LHCN-M2 (cell line): Measurements from ENCODE around the gene TYW1B. TPM values are rescaled to one million over a fixed set of nuclear protein-coding genes. Genes with fewer than 3 reads are reported as not detected.
A peak's percentile ranks its signal among the peaks of the same experiment; 100 is the strongest.
"Not testable (repeated sequence)": the region's sequence is repeated elsewhere in the genome, so short reads cannot be mapped to it uniquely, and the experiment has no call there.

Source experiments
- DNase-seq: peaks from one replicate; pipeline ENCODE4 v3.0.0-alpha.2; 2012; ENCODE audit warnings: low read depth
- total RNA-seq: library from RNA; depleted of rRNA; stranded (reverse); fragments of >200 nt; gene quantifications from 2 replicates; pipeline ENCODE4 v1.2.3, GENCODE V29; 2014

The TYW1B gene
- total RNA-seq, 1 experiment from 2014 or later: 1.5 TPM

- DNase-seq: not testable (repeated sequence)
Measured at GRCh38 chr7:72816370-72817157, 11.4 kb downstream of the TYW1B start.

GRCh38 chr7:72810437-72810836 is 17.6 kb downstream of the TYW1B start:
- not testable (repeated sequence) for DNase-seq

GRCh38 chr7:72808511-72808910 is 19.5 kb downstream of the TYW1B start:
- DNase-seq: not testable (repeated sequence)

- DNase-seq: not testable (repeated sequence)
Measured at GRCh38 chr7:72806851-72807250, 21.1 kb downstream of the TYW1B start.

- peak; percentile 98 for DNase-seq
Measured at GRCh38 chr7:72805526-72806494, 22.2 kb downstream of the TYW1B start.

- not testable (repeated sequence) for DNase-seq
Measured at GRCh38 chr7:72803778-72804177, 24.2 kb downstream of the TYW1B start.

GRCh38 chr7:72801564-72801963 is 26.4 kb downstream of the TYW1B start:
- DNase-seq: peak; percentile 65

- not testable (repeated sequence) for DNase-seq
Measured at GRCh38 chr7:72795401-72795800, 32.6 kb downstream of the TYW1B start.

GRCh38 chr7:72793791-72794190 is 34.2 kb downstream of the TYW1B start:
- DNase-seq: no peak

- DNase-seq: not testable (repeated sequence)
Measured at GRCh38 chr7:72790698-72791060, 37.3 kb downstream of the TYW1B start.

- DNase-seq: peak; percentile 62
Measured at GRCh38 chr7:72790048-72790697, 37.8 kb downstream of the TYW1B start.

GRCh38 chr7:72785166-72785955 is 42.6 kb downstream of the TYW1B start:
- peak; percentile 69 for DNase-seq

GRCh38 chr7:72783601-72784370 is 44.2 kb downstream of the TYW1B start:
- DNase-seq: peak; percentile 96

- DNase-seq: no peak
Measured at GRCh38 chr7:72781631-72782030, 46.4 kb downstream of the TYW1B start.

- DNase-seq: no peak
Measured at GRCh38 chr7:72781161-72781560, 46.8 kb downstream of the TYW1B start.

GRCh38 chr7:72780289-72780894 is 47.6 kb downstream of the TYW1B start:
- DNase-seq: peak; percentile 13

- DNase-seq: not testable (repeated sequence)
Measured at GRCh38 chr7:72777167-72777566, 50.8 kb downstream of the TYW1B start.

- DNase-seq: not testable (repeated sequence)
Measured at GRCh38 chr7:72772627-72773026, 55.4 kb downstream of the TYW1B start.

- DNase-seq: not testable (repeated sequence)
Measured at GRCh38 chr7:72766994-72767393, 61.0 kb downstream of the TYW1B start.

- DNase-seq: no peak
Measured at GRCh38 chr7:72760602-72761001, 67.4 kb downstream of the TYW1B start.
